Brain microvascular endothelial cell (primary cell): ENCODE results near the gene ACSL5.

ENCODE experiments used
- DNase-seq: peaks from one replicate; pipeline ENCODE4 v3.0.0-alpha.2; 2020
- H3K27ac ChIP-seq: fragments of 250-450 bp; sonication (Bioruptor Pico); 2 replicates; pipeline ENCODE4 v1.5.1; 2020; ENCODE audit warnings: mild to moderate bottlenecking, moderate library complexity
- H3K27me3 ChIP-seq: fragments of 250-450 bp; sonication (Bioruptor Pico); replicated peaks from 2 replicates; pipeline ENCODE4 v1.5.1; 2020; ENCODE audit warnings: mild to moderate bottlenecking
- H3K36me3 ChIP-seq: fragments of 250-450 bp; sonication (Bioruptor Pico); replicated peaks from 2 replicates; pipeline ENCODE4 v1.5.1; 2020; ENCODE audit warnings: mild to moderate bottlenecking
- H3K4me3 ChIP-seq: 2 replicates; pipeline ENCODE4 v1.5.1; 2011; ENCODE audit warnings: low read depth, mild to moderate bottlenecking, control low read depth, low read length, moderate library complexity
- in situ Hi-C: cut with HindIII; loops from 2 replicates; pipeline ENCODE4 v1.10.0; 2017; ENCODE audit warnings: low sequenced_read_pairs, low pct_ligation_motif_present
- TF ChIP-seq, protein P1 (sequence below): IDR thresholded peaks from 2 replicates; pipeline ENCODE4 v1.5.1; 2011; ENCODE audit warnings: low read depth, mild to moderate bottlenecking, moderate library complexity, low read length, control low read depth, inconsistent platforms; ENCODE audit errors: missing control alignments

Gene ACSL5

DNA sequence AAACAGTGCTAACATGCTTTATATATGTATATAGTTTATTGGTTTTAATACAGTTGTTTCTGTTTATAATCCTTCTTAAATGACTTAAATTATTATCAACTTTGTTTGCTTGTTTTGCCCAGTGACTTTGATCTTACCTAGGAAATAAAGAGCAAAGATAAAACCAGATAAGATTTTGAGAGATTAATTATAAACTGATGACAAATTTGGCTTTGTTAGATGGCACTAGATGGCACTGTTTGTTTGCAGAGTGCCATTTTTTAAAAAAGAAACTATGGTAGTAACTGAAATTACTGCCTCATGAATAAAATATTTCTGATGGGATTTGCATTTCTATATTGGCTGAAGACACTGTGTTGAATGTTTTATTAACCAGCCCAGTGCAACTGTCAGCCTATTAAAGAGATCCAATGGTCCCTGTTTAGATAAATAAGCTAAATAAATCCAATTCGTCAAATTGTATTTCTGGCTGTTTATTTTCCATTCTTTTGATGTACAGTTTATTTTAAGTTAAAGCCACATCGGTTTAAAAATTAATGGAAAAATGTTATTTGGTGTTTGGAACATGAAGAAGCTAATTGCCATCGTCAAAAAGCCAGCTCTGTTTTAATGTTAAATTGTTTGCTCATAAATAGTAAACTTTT lies 101.8 kb downstream of the ACSL5 start:
- Histone ChIP-seq H3K27ac (no peak overlapping the region), H3K27me3 (no peaks in the 10 kb centered on the region), H3K4me3 (no peak overlapping the region), H3K36me3 (no peaks in the 10 kb centered on the region)
- no peak for DNase-seq
- in situ Hi-C loops, result no loop called here
- TF ChIP-seq, protein P1, sequence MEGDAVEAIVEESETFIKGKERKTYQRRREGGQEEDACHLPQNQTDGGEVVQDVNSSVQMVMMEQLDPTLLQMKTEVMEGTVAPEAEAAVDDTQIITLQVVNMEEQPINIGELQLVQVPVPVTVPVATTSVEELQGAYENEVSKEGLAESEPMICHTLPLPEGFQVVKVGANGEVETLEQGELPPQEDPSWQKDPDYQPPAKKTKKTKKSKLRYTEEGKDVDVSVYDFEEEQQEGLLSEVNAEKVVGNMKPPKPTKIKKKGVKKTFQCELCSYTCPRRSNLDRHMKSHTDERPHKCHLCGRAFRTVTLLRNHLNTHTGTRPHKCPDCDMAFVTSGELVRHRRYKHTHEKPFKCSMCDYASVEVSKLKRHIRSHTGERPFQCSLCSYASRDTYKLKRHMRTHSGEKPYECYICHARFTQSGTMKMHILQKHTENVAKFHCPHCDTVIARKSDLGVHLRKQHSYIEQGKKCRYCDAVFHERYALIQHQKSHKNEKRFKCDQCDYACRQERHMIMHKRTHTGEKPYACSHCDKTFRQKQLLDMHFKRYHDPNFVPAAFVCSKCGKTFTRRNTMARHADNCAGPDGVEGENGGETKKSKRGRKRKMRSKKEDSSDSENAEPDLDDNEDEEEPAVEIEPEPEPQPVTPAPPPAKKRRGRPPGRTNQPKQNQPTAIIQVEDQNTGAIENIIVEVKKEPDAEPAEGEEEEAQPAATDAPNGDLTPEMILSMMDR, result peak; percentile 32
